HG03039 (cell line): ENCODE data around the gene AP1M2.
A peak's percentile ranks its signal among the peaks of the same experiment; 100 is the strongest.
"Not testable (repeated sequence)": the region's sequence is repeated elsewhere in the genome, so short reads cannot be mapped to it uniquely, and the experiment has no call there.

Source experiments
- ATAC-seq: cut with Tn5 transposase; IDR thresholded peaks from one replicate; pipeline ENCODE4 v1.9.1; 2021; ENCODE audit warnings: mild to moderate bottlenecking, moderate library complexity; ENCODE audit not compliant: unreplicated experiment

Gene AP1M2

GRCh38 chr19:10565567-10566407, 21.3 kb downstream of the AP1M2 start, which contains the start of gene KRI1:
Gene KRI1 (minus strand): TSS chr19:10566010. CDS start chr19:10565999, 11 bp downstream.
- peak; percentile 42 for ATAC-seq

DNA sequence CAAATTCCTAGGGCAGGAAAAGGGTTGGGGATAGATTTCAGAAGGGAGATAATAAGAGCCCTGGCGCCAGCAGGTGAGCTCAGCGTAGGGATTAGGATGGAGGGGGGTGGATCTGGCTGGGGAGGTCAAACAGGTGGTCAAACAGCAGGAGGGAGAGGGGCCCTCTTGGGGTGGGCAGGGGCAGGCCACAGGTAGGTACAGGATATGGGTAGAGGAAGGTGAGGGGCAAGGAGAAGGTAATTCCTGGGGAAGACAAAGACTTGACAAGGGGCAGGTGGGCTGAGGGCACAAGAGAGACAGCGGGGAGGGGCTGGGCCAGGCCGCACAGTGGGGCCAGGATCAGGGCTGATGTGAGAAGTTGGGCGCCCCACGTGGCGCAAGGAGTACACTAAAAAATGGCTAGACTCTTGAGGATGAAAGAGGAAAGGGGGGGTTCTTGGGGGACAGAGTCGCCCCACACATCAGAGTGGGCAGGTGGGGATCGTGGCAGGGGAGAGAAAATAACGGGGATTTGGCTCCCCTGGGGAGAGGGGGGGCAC, 22.0 kb downstream of the AP1M2 start:
- no peak for ATAC-seq

DNA sequence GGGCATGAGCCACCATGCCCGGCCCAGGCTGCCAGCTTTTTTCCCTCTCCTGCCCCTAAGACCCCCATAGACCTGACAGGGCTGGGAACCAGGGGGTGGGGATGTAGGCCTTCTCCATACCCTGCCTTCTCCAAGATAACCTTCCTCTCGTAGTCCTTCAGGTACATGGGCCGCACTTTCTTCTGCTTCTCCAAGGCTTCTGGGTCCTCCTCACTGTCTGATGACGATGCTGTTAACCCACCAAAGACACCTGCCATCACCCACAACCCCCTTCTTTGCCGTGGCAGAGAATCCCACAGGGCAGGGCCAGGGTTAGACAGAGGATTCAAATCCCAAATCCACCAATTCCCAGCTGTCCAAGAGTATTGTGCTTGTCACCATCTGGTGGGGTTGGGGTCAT, 24.5 kb downstream of the AP1M2 start:
- ATAC-seq, result no peak

- no peak for ATAC-seq
Observed at GRCh38 chr19:10560154-10560553, 27.0 kb downstream of the AP1M2 start.

- no peak for ATAC-seq
Observed at GRCh38 chr19:10557603-10558197, 29.4 kb downstream of the AP1M2 start.

GRCh38 chr19:10555610-10555973, 31.5 kb downstream of the AP1M2 start:
- ATAC-seq, result no peak

DNA sequence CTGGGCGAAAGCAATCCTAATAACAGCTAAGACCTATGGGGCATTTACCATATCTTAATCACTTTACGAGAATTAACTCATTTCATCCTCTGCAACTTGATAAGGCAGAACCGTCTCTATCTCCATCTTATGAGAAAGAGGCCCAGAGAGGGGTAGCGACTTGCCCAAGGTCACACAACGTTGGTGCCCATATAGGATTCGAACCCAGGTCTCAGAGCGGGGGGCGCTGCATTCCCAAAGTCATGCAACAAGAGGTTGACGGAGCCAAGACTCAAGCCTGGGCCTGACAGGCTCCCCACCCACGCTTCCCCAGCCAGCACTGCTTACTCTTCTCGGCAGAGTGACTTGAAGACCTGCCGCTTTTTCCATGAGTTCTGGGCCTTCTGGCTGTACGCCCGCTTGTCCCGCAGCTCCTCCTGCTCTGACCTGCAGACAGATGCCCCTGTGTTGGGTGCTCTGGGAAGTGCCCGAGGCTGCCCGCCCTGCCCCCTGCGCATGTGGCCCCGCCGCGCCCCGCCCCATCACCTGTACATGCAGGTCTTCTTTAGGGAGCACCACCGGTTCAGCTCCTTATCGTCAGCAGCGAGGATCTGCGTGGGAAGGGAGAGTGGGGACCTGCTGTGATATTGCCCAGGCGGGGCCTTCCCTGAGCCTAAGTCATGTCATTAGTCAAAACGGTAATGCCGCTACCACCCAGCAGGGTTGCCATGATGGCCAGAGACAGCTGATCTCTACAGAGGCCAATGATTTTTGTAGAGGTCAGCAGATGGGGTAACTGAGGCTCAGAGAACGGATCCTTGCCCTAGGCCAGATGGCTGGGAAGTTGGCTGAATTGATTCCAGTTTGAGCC, 32.1 kb downstream of the AP1M2 start:
- ATAC-seq, result no peak

DNA sequence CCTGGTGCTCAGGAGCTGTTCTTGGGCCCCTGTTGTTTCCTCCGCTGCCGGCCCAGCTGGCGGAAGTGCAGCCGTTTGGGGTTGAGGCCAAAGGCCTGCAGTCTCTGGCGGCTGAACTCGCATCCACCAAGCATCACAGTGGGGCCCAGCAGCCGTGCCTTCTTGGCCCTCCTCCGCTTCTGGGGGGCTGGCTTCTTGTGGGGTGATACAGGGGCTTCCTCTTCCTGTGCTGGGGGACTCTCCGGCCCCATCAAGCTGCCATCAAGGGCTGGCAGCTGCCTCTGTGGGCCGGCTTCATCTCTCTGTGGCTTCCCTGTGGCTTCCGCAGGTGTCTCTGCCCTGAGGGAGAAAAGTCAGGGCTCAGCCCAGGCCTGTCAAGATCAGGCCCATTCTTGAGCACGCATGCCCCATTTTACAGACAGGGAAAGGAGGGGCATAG, 33.1 kb downstream of the AP1M2 start:
- no peak for ATAC-seq

GRCh38 chr19:10553087-10553667, 33.9 kb downstream of the AP1M2 start:
- no peak for ATAC-seq

DNA sequence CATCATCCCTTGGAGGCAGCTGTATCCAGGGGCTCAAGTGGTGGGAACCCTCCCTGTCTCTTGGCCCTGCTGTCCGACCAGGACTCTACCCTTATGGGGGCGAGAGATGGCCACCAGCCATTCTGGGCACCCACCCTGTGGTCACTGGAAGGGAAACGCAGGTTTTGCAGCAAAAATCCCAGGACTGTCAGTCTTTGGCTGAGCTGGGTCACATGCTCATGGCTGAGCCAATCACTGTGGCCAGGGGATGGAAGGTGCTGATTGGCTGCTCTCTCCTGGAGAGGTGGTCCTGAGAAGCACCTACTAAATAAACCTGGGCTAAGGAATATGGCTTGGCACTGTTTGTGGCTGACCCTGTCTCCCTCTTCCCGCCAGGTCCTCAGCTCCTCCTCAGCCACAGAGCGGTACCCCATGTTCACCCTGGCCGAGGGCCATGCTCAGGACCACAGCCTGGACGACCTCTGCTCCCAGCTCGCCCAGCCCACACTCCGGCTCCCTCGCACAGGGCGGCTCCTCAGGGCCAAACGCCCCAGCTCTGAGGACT, 34.5 kb downstream of the AP1M2 start:
- no peak for ATAC-seq

- no peak for ATAC-seq
Observed at GRCh38 chr19:10551698-10552301, 35.3 kb downstream of the AP1M2 start.

- ATAC-seq, result not testable (repeated sequence)
Observed at GRCh38 chr19:10551006-10551405, 36.1 kb downstream of the AP1M2 start.

DNA sequence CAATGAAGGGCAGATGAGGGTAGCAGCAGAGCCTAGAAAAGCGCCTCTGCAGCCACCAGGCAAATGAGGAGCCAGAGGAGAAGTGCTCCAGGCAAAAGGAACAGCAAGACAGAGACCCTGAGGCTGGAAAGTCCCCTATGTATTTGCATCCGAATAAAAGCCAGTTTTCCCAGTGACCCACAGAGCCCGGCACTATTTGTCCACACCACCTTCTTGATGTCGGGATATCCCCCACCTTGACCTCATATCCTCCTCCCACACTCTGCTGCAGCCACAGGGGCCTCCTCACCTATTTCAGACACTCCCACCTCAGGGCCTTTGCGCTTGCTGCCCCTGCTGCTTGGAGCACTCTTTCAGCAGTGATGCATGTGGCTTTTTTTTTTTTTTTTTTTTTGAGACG, 36.8 kb downstream of the AP1M2 start:
- ATAC-seq, result no peak

GRCh38 chr19:10549733-10550132, 37.4 kb downstream of the AP1M2 start:
- no peak for ATAC-seq

- ATAC-seq, result no peak
Observed at GRCh38 chr19:10548746-10549276, 38.3 kb downstream of the AP1M2 start.

- ATAC-seq, result no peak
Observed at GRCh38 chr19:10546817-10547216, 40.3 kb downstream of the AP1M2 start.

DNA sequence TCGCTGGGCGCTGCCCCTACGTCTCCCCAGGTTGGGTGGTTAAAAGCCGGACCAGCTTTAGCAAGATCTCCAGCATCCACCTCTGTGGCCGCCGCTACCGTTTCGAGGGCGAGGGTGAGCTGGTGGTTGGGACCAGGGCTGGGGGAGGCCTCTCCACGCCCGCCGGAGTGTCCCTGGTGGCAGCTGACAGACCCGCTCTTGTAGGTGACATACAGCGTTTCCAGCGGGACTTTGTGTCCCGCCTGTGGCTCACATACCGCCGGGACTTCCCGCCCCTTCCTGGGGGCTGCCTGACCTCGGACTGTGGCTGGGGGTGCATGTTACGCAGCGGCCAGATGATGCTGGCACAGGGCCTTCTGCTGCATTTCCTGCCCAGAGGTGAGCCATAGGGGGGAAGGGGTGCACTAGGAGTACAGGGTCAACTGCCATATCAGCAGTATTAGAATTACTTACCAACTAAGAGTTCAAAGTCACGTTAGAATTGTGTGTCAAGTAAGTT, 42.3 kb downstream of the AP1M2 start:
- no peak for ATAC-seq

- ATAC-seq, result peak; percentile 10
Observed at GRCh38 chr19:10544242-10544752, 42.8 kb downstream of the AP1M2 start.

- ATAC-seq, result peak; percentile 62
Observed at GRCh38 chr19:10543420-10544241, 43.5 kb downstream of the AP1M2 start, which contains the start of gene ATG4D. Gene ATG4D (plus strand): TSS chr19:10543904. CDS start chr19:10544091, 187 bp downstream.
